Neural progenitor cell (in vitro differentiated cells): ENCODE measurements around the gene OGDHL.

ENCODE experiments used
- CTCF ChIP-seq: fragments of 200-600 bp; sonication (generic); IDR thresholded peaks from 2 replicates; pipeline ENCODE4 v1.5.1; 2017; ENCODE audit warnings: antibody characterized with exemption, mild to moderate bottlenecking
- EZH2 ChIP-seq: fragments of 200-600 bp; sonication (generic); IDR thresholded peaks from 2 replicates; pipeline ENCODE4 v1.6.1; 2017; ENCODE audit warnings: antibody characterized with exemption, mild to moderate bottlenecking, moderate library complexity
- EZH2phosphoT487 ChIP-seq: fragments of 200-600 bp; sonication (generic); IDR thresholded peaks from 2 replicates; pipeline ENCODE4 v1.6.1; 2017; ENCODE audit warnings: antibody characterized with exemption

GRCh38 chr10:49760789-49761188, 1.3 kb downstream of the OGDHL start:
- TF ChIP-seq EZH2 (no peak), CTCF (no peak), EZH2phosphoT487 (no peak)
